ENCODE results near the gene HOXB7.

The HOXB7 gene

DNA sequence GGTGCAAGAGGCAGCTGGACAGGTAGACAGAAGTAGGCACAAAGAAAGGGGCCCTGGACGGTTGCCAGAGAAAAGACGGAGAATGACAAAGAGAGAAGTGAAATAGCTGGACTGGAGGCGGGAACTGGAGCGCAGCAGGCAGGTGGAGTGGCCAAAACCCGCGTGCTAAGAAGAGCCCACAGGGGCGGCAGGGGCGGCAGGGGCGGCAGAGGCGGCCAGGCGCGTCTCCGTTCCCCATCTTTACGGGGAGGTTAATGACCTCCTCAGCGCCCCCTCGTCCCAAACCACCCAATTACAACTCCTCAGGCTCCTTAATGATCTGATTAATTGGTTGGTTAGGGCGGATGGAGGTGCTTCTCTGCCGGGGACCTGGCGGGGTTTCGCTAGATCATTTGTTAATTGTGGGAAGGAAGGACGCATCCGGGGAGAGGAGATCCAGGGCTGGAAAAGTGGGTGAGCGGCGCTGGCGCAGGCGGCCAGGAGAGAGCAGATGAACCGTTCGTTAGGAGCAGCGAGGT is 30.8 kb upstream of the HOXB7 start:
- TF ChIP-seq CTCF (IDR thresholded peaks at IDR 0.05; ENCODE audit: low read depth, low read length, missing control alignments): no peak
- H3K4me3 ChIP-seq (ENCODE audit: low read depth, low read length): no peak overlapping the region
- no peak for DNase-seq (ENCODE audit: low read depth)

- no peak for TF ChIP-seq CTCF (IDR thresholded peaks at IDR 0.05; ENCODE audit: low read depth, low read length, missing control alignments)
- no peak for DNase-seq (ENCODE audit: low read depth)
- H3K4me3 ChIP-seq (ENCODE audit: low read depth, low read length): no peak overlapping the region
Observed at GRCh38 chr17:48640858-48641180, 30.0 kb upstream of the HOXB7 start.

GRCh38 chr17:48639982-48640857 is 29.4 kb upstream of the HOXB7 start:
- no peak for DNase-seq (ENCODE audit: low read depth)
- no peak overlapping the region for H3K4me3 ChIP-seq (ENCODE audit: low read depth, low read length)
- TF ChIP-seq CTCF (IDR thresholded peaks at IDR 0.05; ENCODE audit: low read depth, low read length, missing control alignments): no peak

- TF ChIP-seq CTCF (IDR thresholded peaks at IDR 0.05; ENCODE audit: low read depth, low read length, missing control alignments): no peak
- H3K4me3 ChIP-seq (ENCODE audit: low read depth, low read length): no peak overlapping the region
- DNase-seq (ENCODE audit: low read depth): no peak
Observed at GRCh38 chr17:48639136-48639535, 28.3 kb upstream of the HOXB7 start.

GRCh38 chr17:48637323-48638260 is 26.8 kb upstream of the HOXB7 start:
- no peak overlapping the region for H3K4me3 ChIP-seq (ENCODE audit: low read depth, low read length)
- TF ChIP-seq CTCF (IDR thresholded peaks at IDR 0.05; ENCODE audit: low read depth, low read length, missing control alignments): no peak
- DNase-seq (ENCODE audit: low read depth): no peak

GRCh38 chr17:48636177-48637018 is 25.6 kb upstream of the HOXB7 start:
- TF ChIP-seq CTCF (IDR thresholded peaks at IDR 0.05; ENCODE audit: low read depth, low read length, missing control alignments): peak; percentile 74
- no peak overlapping the region for H3K4me3 ChIP-seq (ENCODE audit: low read depth, low read length)
- DNase-seq (ENCODE audit: low read depth): no peak
